NT2/D1 (cell line): ENCODE measurements around the gene ATIC.
"Not testable (repeated sequence)": the region's sequence is repeated elsewhere in the genome, so short reads cannot be mapped to it uniquely, and the experiment has no call there.

ENCODE experiments used
- DNase-seq: peaks from one replicate; pipeline ENCODE4 v3.0.0-alpha.2; 2011; ENCODE audit warnings: low read depth, low spot score
- H3K27me3 ChIP-seq: 2 replicates; pipeline ENCODE4 v1.6.0; 2011; ENCODE audit warnings: mild to moderate bottlenecking; ENCODE audit not compliant: insufficient read length, insufficient read depth
- H3K36me3 ChIP-seq: 2 replicates; pipeline ENCODE4 v1.6.1; 2011; ENCODE audit warnings: mild to moderate bottlenecking, low read length, mixed read lengths; ENCODE audit not compliant: insufficient read depth, insufficient read length
- H3K4me1 ChIP-seq: 2 replicates; pipeline ENCODE4 v1.5.1; 2011; ENCODE audit not compliant: insufficient read depth, insufficient read length
- H3K4me3 ChIP-seq: 2 replicates; pipeline ENCODE4 v1.5.1; 2011; ENCODE audit warnings: low read depth; ENCODE audit not compliant: insufficient read length
- H3K9ac ChIP-seq: 2 replicates; pipeline ENCODE4 v1.6.0; 2011; ENCODE audit warnings: low read depth; ENCODE audit not compliant: insufficient read length
- H3K9me3 ChIP-seq: 2 replicates; pipeline ENCODE4 v1.5.1; 2011; ENCODE audit warnings: mild to moderate bottlenecking, low read length; ENCODE audit not compliant: insufficient read depth
- SUZ12 ChIP-seq: IDR thresholded peaks from 2 replicates; pipeline ENCODE4 v1.6.1; 2011; ENCODE audit not compliant: insufficient read length, insufficient read depth; ENCODE audit errors: extremely low read depth
- YY1 ChIP-seq: IDR thresholded peaks from 2 replicates; pipeline ENCODE4 v1.6.1; 2011; ENCODE audit not compliant: insufficient read length, insufficient read depth
- ZNF274 ChIP-seq: IDR thresholded peaks from 2 replicates; pipeline ENCODE4 v1.6.1; 2011; ENCODE audit warnings: mild to moderate bottlenecking, low read depth, low read length

Gene ATIC

DNA sequence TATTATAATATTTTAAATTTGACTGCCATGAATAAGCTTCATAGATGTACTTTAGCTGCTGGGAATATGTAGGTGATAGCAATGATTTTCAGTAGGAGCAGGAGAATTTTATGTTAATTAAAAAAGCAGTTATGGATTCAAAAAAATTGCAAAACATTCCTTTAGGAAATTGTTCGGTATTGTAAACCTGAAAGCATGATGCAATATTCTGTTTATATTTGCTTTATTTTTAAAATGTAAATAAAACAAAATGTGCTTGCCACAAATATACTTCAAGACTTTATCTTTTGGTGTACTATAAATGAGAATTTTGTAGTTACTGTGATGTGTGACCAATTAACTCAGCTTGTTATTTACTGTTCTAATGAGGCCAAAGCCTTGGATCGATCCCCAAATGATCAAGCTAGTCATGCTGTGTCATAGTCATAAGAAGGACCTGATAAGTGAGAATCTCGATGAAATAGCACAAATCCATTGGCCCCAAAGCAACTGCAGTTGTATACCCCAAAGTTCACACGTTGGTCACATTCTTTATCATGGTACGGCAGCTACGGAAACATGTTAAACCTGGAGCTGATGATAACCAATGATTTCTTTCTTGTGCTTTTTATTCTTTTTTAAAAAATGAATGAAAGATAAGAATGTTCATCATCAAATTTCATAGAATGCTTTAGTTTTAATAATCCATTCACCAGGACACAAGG lies 23.6 kb upstream of the ATIC start:
- TF ChIP-seq YY1: no peak
- TF ChIP-seq ZNF274: no peak
- TF ChIP-seq SUZ12: no peak
- H3K9me3 ChIP-seq: no peaks in the 10 kb centered on the region
- no peak overlapping the region for H3K9ac ChIP-seq

DNA sequence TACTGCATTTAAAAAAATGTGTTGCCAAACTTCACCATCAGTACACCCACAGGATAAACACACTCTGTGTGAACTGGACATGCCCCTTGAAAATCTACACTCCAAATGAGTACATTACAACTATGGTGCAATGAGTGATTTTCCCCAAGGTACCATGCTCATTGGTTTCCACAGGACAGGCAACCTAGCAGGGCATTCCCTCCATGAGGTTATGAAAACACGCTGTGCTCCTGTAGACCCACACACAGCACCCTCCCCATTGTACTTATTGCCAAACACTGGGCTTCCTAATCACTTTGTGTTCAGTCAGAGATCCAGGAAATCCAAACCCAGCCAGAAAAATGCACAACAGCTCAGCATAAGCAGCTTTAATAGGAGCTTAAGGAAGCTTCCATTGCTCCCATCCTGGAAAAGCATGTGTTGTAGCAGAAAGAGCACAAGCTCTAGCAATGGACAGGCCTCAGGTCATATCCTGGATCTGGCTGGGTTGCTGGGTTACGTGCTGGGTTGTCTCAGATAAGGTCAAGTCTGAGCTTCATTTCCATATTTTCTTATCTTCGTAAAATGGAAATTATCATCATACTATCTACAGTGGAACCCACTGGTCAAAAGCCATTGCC lies 20.8 kb upstream of the ATIC start:
- no peaks in the 10 kb centered on the region for H3K9me3 ChIP-seq
- no peak for DNase-seq
- no peak for TF ChIP-seq ZNF274
- TF ChIP-seq SUZ12: no peak
- no peak for TF ChIP-seq YY1
- H3K4me1 ChIP-seq: no peaks in the 10 kb centered on the region
- no peak overlapping the region for H3K4me3 ChIP-seq
- no peak overlapping the region for H3K9ac ChIP-seq
- no peaks in the 10 kb centered on the region for H3K27me3 ChIP-seq
- H3K36me3 ChIP-seq: no peaks in the 10 kb centered on the region

More for the DNA sequence above, 23.6 kb upstream of the ATIC start:
- no peaks in the 10 kb centered on the region for H3K36me3 ChIP-seq
- no peak overlapping the region for H3K4me3 ChIP-seq
- DNase-seq: no peak
- H3K27me3 ChIP-seq: no peaks in the 10 kb centered on the region
- H3K4me1 ChIP-seq: no peaks in the 10 kb centered on the region

DNA sequence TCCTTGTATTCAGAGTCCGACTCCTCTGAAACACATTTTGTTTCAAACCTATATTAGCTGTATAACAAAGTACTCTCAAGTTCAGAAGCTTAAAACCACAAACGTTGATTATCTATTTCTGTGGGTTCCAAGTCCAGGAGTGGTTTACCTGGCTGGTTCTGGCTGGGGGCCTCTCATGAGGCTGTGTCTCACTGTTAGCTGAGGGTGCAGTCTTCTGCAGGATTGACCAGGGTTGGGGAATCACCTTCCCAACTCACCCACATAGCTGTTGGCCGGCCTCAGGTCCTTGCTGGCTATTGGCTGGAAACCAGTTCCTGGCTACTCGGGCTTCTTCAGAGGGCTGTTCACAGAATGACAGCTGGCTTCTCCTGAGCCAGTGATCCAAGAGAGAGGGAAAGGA lies 18.0 kb upstream of the ATIC start:
- no peaks in the 10 kb centered on the region for H3K36me3 ChIP-seq
- TF ChIP-seq SUZ12 (no peak), YY1 (no peak), ZNF274 (no peak)
- no peaks in the 10 kb centered on the region; the same call in 1 of the 2 replicates for H3K9me3 ChIP-seq
- H3K4me1 ChIP-seq: no peaks in the 10 kb centered on the region
- H3K27me3 ChIP-seq: no peaks in the 10 kb centered on the region
- DNase-seq: no peak
- no peak overlapping the region for H3K4me3 ChIP-seq
- no peak overlapping the region for H3K9ac ChIP-seq

GRCh38 chr2:215299337-215299859 lies 12.5 kb upstream of the ATIC start:
- DNase-seq: no peak
- H3K9me3 ChIP-seq: peaks cover 18% of the 10 kb centered on the region
- no peak overlapping the region for H3K9ac ChIP-seq
- no peaks in the 10 kb centered on the region for H3K27me3 ChIP-seq
- no peak overlapping the region for H3K4me3 ChIP-seq
- H3K36me3 ChIP-seq: no peaks in the 10 kb centered on the region
- peaks cover 5% of the 10 kb centered on the region for H3K4me1 ChIP-seq
- TF ChIP-seq SUZ12 (no peak), ZNF274 (no peak), YY1 (no peak)

DNA sequence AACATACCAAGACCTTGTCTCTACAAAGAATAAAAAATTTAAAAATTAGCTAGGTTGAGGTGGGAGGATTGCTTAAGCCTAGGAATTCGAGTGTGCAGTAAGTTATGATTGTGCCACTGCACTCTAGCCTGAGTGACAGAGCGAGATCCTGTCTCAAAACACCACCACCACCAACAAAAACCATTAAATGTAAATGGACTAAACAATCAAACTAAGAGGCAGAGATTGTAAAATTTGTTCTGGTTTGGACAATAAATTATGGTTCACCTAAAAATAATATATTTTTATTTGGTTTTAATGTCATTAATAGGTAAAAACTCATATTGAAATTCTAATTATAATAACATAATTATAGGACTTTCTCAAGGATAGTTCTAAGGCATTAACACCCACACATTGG lies 9.9 kb upstream of the ATIC start:
- Histone ChIP-seq H3K9me3 (peaks cover 18% of the 10 kb centered on the region), H3K9ac (no peak overlapping the region), H3K27me3 (no peaks in the 10 kb centered on the region), H3K4me1 (peaks cover 5% of the 10 kb centered on the region), H3K4me3 (no peak overlapping the region), H3K36me3 (no peaks in the 10 kb centered on the region)
- DNase-seq: no peak
- TF ChIP-seq ZNF274 (no peak), SUZ12 (no peak), YY1 (no peak)

DNA sequence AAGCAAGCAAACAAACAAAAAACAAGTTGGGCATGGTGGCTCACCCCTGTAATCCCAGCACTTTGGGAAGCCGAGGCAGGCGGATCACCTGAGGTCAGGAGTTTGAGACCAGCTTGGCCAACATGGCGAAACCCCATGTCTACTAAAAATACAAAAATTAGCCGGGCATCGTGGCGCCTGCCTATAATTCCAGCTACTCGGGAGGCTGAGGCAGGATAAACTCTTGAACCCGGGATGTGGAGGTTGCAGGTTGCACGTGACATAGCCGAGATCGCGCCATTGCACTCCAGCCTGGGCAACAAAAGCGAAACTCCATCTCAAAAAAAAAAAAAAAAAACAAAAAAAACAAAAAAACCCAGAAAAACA lies 617 bp upstream of the ATIC start:
- H3K9ac ChIP-seq: peak overlapping the region; percentile 96

DNA sequence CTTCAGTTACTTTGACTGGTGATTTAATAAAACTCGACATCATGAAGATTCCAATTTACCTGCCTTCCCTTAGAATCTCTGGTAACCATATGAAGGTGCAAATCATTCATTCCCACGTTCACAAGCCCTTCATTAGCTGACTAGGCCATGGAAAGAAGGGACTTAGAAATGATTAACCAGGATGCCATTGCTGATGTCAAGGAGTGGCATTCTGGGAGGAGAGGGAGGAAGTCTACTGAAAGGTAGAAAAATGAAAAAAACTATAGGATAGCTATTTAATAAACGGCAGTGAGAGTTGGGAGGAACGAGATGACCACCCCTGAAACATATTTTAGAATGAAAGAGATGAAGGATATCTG lies 1.4 kb downstream of the ATIC start:
- no peak for DNase-seq
- Histone ChIP-seq H3K9me3 (no peaks in the 10 kb centered on the region), H3K4me3 (peak overlapping the region; percentile 87), H3K4me1 (no peaks in the 10 kb centered on the region), H3K9ac (peak overlapping the region; percentile 96), H3K27me3 (no peaks in the 10 kb centered on the region), H3K36me3 (peaks cover 58% of the 10 kb centered on the region)
- TF ChIP-seq YY1 (no peak), SUZ12 (no peak), ZNF274 (no peak)

More for the DNA sequence above, 617 bp upstream of the ATIC start:
- not testable (repeated sequence) for H3K4me1 ChIP-seq, H3K27me3 ChIP-seq, H3K9me3 ChIP-seq, DNase-seq
- H3K36me3 ChIP-seq: peaks cover 38% of the 10 kb centered on the region
- peak overlapping the region; percentile 87 for H3K4me3 ChIP-seq
